Stimulated activated CD8-positive, alpha-beta memory T cell treated with anti-CD3 and anti-CD28 coated beads, Interleukin-2, amount 100 ng/mL, for 1 hour (primary cell): ENCODE data around the gene NFKB1.
A peak's percentile ranks its signal among the peaks of the same experiment; 100 is the strongest.

ENCODE experiments used
- DNase-seq, 2 donors: peaks; one replicate each; pipeline ENCODE4 v3.0.0-alpha.2; 2020; ENCODE audit warnings: low read depth in 2 of 2

Gene NFKB1

DNA sequence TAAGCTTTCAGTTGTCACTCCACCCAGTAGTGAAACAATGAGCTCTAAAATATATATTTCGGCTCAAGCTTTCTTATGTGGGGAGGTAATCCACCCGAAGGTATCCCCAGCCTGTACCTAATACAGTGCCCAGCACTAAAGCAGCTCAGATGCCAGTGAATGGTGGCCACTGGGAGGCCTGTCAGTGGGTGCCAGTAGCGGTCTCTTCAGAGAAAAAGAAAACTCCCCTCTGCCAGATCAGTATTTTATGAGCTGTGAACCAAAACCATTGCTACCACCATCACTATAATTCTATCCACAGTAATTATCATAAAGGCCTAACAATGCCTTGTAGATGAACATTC is 835 bp upstream of the NFKB1 start:
- peak in 1 of 2 donors; percentile 14 for DNase-seq

DNA sequence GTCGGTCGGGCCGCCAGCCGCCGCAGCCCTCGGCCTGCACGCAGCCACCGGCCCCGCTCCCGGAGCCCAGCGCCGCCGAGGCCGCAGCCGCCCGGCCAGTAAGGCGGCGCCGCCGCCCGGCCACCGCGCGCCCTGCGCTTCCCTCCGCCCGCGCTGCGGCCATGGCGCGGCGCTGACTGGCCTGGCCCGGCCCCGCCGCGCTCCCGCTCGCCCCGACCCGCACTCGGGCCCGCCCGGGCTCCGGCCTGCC is 213 bp downstream of the NFKB1 start:
- no peak for DNase-seq

DNA sequence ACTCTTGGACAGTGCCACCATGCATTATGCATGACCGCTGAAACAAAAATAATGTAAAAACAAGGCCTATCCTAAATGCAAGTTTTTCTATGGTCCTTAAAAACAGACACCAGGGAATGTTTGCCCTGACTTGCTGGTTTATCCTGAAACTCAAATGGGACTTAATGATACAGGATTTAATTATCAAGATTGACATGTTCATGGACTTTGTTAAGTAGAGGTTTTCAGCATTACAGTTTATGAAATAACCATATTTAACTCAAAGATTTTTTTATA is 1.3 kb downstream of the NFKB1 start:
- no peak for DNase-seq

DNA sequence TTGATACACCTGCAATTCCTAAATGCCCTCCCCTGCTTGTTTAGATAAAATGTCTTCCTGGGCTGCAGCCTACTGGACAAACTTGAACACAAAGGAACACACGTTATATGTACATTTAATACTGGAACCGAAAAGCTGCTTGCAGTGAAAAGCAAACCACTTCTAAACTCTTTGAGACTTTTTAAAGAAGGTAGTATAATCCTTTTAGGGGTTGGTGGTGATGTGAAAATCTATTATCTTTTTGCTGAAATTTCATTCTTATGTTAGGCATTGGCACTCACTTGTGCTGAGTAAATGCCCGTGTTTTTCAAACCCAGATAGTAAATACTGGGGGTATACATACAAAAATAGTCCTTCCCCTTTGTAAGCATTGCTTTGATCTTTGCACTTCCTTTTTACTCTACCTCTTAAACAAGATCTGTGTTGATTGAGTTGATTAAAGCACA is 2.2 kb downstream of the NFKB1 start:
- DNase-seq = no peak

DNA sequence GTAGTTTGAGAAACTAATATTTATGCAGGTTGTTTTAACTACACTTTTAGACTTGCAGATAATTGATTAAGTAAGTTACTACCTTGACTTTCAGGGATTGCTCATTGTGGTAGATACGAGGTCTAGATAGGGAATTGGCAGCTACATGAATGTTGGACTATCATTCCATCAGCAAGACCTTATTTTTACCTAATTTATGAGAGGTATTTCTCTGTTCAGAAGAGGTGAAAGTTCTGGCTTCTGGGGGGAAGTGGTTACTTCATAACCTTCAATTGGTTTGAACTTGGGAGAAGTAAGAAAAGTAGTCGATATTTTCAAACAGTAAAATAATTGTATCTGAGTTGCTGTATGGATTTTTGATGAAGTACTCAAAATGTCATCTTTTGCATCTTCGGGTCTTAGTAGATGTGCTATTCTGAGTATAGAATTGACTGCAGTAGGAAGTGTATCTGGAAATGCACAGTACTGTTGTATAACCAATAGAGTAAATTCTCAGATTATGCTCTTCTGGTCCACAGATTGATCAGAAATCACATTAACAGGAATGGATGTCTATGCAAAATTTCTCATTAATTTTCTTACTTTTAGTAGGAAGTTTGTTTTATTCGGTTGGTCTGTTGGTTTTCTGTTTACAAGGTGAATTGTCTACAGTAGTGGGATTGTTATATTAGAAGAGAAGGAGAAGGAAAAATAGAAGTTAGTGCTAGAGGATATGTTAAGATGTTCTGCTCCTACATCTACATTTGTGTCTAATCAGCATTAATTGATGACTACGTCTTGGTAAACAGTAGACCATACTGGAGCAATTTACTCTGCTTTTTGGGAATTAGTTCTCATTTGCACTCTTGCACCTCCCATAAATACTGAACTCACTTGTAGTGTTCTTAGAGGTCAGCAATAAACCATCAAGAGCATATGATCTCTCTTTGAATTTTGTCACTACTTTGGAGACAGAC is 3.0 kb downstream of the NFKB1 start:
- DNase-seq = no peak

DNA sequence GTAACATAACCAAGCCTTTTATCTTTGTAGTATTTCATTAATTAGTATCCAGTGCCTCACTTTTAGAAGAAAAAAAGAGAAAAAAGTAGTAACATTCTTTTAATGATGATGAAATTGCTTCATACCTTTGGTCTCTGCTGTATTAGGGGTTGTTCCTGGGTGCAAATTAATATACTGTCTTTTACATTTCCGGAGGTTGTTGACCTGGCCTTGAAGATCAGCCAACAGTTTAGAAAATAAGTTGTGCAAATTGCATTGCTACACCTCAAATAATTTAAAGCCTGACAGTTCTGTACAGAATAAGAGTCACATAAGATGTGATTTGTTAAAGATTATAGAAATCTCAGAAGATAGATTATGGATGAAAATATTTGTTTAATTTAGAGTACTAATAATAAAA is 3.8 kb downstream of the NFKB1 start:
- no peak for DNase-seq

DNA sequence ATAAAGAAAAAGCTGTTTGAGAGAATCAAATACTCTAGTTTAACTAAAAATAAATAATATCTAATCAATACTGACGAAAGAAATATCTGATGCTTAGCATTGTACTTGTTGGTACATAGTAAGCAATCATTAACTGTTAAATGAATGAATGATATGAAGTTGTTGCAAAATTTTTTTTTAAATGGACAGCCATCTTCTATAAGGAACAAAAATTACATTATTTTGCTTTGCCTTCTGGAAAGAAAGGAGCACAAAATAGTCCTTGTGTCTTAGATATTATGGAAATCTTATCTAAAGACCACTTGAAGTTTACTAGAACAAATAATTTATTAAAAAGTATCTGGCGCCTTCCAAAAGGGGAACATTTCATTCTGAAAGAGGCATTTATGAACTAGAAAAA is 4.5 kb downstream of the NFKB1 start:
- DNase-seq = no peak

DNA sequence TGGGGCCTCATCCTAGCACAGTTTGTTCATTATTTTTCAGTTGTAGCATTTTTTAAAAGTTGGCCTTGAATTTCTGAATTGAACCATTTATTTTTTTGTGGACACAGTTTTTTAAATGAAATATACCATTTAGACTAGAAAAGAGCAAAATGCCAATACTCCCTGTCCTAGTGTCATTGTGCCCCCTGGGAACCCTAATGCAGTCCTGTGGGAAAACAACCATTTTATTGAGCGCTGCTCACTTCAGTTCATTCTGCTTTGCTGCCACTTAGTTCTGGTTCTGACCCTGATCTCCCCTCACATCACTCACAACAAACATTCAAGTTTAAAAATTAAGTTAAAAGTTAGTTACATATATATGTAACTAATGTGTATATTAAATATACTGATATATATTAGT is 5.4 kb downstream of the NFKB1 start:
- no peak for DNase-seq

DNA sequence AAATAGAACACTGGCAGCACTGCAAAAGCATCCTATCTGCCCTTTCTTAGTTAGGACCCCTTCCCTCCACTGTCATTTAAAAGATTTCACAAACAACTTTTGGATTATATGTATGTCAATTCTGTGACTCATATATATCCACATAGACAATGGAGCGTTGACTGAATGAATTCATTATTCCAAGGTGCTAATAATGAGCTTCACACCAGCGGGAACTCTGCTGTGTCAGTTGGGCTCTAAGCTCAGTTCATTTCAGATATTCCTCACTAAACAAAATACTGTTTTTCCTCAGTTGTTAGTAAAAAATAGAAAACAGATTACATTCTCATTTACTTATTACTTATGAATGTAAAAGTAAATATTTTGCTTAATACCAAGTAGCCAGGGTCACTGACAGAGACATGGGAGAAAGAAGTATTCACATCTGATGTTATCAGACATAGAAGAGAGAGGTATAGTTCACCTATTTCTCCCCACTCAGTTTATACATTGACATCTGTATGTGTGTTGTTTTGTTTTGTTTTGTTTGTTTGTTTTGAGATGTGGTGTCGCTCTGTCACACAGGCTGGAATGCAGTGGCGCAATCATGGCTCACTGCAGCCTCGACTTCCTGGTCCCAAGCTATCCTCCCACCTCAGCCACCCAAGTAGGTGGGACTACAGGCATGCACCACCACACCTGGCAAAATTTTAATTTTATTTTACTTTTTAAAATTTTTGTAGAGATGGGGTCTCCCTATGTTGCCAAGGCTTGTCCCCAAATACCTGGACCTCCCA is 10.9 kb downstream of the NFKB1 start:
- DNase-seq = no peak

DNA sequence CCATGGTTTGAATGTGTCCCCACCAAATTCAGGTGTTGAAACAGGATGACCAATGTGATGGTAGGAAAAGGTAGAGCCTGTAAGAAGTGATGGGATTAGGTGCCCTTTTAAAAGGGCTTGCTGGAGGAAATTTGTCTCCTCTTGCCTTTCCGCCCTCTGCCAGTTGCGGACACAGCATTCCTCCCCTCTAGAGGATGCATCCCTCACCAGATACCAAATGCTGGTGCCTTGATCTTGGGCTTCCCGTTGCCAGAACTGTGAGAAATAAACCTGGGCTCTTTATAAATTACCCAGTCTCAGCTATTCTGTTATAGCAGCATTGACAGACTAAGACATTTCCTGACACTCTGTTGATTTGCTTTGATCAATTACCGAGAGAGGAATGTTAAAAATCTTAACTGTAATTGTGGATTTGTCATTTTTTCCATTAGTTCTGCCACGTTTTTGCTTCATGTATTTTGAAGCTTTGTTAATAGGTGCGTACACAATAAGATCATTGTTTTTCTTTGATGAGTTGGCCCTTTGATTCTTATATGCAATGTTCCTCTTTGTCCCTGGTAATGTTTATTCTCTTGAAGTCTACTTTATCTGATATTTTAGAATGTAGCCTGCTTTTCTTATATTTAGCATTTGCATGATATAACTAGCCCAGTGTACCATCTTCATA is 13.3 kb downstream of the NFKB1 start:
- DNase-seq = no peak

DNA sequence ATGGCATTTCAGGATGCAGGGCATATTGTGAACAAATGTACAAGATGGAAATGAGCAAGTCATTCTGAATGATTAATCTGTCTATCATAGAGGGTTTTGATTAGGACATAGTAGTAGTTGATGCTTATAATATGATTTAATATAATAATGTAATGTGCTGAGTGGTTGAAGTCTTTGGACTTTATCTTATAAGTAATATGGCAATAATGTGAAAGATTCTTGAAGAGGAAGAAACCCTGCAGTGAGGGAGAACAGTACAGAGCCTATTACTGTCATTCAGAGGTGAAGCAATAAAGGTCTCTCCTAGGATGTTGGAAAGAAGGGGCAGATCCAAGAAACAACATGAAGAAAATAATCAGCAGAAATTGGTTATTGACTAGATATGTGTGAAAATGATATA is 16.6 kb downstream of the NFKB1 start:
- DNase-seq = no peak

DNA sequence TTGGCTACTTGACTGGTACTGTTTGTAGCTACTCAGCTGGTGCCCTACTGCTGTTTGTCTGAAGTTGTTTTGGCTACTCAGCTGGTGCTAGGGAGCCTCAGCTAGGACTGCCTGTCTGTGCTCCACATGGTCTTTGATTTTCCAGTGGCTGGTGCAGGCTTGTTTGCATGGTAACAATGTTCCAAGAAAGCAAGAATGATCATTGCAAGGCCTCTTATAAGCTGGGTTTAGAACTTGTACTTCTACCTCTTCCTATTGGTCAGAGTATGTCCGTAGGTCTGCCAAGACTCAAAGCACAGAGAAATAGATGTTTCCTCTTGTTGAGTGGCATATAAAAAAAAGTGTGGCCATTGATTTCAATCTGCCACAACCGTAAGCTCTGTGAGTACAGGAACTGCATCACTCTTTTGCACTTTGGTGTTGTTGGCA is 17.6 kb downstream of the NFKB1 start:
- no peak for DNase-seq

DNA sequence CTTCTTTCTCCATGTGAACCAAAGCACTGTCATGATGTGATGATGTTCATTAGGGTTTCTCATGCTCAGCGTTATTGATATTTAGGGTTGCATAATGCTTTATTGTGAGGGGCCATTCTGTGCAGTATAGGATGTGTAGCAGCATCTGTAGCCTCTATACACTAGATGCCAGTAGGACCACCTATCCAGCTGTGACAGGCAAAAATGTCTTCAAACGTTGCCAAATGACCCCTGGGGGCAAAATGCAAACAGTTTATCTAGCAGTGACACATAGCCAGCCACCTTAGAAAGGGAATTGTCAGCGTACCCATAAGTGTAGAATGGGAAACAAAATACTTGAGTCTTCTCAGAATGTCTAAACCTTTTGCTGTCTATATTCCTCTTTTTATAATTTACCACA is 18.8 kb downstream of the NFKB1 start:
- DNase-seq = no peak

DNA sequence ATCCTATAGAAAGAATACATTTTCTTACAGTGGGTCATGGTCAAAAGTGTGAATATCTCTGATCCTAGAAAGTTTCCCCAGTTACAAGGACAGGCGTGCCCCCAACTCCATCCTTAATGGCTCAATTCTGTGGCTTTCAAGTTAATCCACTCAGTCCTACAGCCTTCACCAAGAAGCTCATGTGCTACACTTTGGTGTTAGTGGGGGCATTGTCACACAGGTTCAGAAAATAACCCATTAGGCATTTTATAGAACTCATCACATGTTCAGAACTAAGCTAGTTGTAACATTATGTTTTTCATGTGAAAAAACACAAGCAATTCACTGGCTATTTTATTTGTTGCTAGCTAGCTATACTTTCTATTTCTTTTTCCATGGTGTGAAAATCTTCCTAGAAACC is 20.4 kb downstream of the NFKB1 start:
- no peak for DNase-seq

DNA sequence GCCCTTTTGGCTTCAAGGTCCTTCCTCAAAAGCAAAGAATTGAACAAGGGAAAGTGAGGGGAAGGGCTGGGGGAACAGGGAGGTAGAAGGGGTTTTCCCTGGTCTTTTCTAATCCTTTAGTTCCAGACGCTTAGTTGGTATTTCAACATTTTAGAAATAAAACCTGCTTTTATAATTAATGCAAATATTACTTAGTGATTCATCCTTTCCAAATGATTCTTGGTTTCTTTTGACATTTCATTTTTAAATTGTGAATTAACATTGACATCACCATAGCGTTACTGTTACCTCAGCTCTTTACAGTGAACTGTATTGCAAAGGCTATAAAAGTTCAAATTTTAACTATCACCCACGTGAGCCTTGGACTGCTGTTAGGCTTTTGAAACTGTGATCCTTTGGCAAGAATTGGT is 20.9 kb downstream of the NFKB1 start:
- no peak for DNase-seq

DNA sequence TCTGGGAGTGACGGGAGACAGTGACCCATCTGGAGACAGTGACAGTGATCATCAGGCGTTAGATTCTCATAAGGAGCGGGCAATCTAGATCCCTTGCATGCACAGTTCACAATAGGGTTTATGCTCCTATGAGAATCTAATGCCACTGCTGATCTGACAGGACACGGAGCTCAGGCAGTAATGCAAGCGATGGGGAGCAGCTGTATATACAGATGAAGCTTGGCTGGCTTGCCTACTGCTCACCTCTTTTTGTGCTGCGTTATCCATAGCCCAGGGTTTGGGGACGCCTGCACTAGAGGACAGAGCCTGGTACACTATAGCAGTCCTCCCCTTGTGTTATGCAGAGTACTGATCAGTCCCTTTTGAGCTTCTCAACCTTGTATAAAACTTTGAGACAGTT is 23.5 kb downstream of the NFKB1 start:
- no peak for DNase-seq

DNA sequence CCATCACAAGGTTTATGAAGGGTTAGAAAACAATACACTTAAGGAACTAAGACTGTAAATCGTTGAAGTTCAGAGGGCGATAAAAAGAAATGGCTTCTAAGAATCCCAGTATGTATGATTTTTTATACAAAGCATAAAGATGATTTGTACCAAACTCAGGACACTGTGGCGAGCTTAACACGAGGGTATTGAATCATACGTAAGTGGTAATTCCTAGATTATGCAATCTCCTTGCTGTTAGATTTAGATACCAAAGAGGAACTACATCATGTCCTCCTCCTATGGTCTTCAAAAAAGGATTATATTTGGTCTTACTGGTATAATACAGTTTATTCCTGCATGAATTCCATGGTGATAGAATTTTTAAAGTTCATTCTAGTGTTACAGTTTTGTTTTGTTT is 23.9 kb downstream of the NFKB1 start:
- DNase-seq = no peak

DNA sequence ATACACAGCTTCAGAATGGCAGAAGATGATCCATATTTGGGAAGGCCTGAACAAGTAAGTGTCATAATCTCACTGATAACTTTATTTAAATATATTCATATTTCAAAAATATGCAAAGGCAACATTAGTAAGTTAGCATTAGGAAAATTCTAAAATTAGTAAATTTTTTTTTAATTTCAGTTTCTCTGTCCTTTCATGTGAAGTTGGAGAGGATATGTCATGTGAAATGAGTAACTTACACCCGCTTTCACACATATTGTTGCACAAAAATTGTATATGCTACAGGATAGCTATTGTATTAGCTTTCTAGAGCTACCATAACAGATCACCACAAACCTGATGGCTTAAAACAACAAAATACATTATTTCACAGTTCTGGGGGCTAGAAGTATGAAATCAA is 24.3 kb downstream of the NFKB1 start:
- no peak for DNase-seq

DNA sequence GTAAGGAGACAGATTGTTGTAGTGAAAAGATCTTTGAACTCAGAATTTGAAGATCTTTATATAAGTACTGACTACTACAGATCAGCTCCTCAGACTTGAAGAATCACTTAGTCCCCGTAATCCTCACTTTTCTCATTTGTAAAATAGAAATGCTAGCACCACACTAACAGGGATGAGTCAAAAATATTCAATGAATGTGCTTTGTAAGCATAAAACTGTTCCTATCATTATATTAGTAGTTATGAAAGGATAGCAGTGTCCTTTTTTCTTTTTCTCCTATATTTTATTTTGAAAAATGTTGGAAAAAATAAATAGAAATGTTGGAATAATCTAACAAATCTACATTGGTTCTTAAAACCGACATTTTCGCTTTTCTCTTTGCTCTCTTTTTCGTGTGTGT is 25.4 kb downstream of the NFKB1 start:
- no peak for DNase-seq

DNA sequence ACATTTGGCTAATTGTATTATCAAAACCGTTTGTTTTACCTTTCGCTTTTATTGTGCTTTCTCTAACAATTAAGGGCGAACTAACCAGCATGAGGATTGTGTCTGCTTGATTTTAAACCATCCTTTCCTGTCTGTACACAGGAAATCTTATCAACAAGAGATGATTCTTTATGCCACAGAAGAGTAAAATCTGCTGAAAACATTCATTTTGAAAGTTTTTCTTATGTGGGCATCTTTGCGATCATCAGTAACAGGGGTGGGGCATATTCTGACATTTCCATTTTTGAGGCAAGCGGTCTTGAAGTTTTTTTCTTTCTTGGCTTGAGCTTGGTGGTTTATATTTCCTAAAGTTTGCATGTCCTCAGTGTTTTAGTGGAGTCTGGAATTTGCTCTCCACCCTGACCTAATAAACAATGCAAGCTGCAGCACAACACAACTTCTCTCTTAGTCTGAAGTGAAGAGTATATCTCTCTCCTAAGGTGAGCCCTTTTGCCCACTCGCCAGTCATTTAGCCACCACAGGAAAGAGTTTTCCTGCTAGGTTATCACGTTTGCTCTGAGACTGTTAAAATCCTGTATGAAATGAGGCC is 26.6 kb downstream of the NFKB1 start:
- DNase-seq = no peak

DNA sequence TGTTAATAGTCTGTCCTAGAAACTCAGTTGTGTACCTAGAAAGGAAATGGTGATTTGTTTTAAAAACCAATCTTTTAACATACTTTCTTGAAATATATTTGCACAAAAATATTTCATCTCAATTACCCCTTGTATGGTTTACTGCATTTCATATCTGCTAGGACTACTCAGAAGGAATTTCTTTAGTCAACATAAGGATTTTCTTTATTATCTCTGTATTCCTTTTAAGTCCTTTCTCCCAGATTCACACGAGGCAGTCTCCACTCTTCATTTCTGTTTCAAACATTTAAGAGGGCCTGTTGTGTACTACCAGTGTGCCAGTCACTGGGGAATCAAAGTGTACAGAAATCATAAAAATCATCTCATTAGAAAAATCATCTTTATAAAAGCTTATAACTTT is 28.8 kb downstream of the NFKB1 start:
- no peak for DNase-seq

DNA sequence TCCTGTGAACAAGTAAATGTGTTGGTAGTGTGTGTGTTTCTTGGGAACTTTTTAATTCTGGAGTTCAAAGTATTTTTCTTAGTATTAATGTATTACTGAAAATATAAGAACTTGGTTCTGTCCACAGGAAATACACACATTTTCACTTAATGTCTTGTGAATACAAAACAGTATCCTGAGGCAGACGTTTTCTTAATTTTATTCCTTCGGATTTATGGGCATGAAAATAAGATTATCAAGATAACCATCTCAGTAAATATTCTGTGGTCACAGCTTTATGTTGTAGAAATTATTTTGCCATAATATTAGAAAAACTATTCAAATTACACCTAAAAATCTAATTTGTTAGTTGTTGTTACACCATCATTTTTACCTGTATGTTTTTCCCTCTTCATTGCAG is 29.8 kb downstream of the NFKB1 start:
- no peak for DNase-seq

DNA sequence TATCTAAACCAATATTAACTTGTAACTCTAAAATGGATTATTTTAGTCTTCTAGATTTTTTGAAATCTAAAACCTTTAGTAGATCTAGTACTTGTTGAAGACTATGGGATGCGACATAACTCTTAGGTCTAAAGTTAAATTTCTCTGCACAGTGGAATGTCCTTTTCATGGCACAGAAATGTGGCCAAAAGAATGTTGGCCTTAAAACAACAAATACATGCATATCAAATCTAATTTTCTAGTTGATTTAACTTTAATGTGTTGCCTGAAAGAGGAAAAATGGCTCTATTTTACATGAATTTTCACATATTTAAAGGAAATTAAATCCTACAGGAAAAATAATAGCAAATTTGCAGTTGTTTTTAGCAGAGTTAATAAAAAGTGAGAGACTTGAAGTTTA is 30.3 kb downstream of the NFKB1 start:
- no peak for DNase-seq
